AG04449 (cell line): ENCODE measurements around the gene BCAR3.

Experiments used
- CTCF ChIA-PET: fragments of 350-600 bp; formaldehyde crosslinking; extraction: SDS; loops from one replicate; lab custom pipeline; 2021; ENCODE audit warnings: antibody characterized with exemption; lab: Yijun Ruan, JAX
- POLR2A ChIA-PET: fragments of 400-600, 350-600 bp; formaldehyde crosslinking; extraction: SDS; loops from one replicate; lab custom pipeline; 2020; ENCODE audit warnings: antibody characterized with exemption, inconsistent platforms; lab: Yijun Ruan, JAX
- DNase-seq: peaks from one replicate; pipeline ENCODE4 v3.0.0-alpha.2; 2010; ENCODE audit warnings: low read depth, low spot score
- H3K4me3 ChIP-seq: 2 replicates; pipeline ENCODE4 v1.5.1; 2011; ENCODE audit warnings: low read depth, mild to moderate bottlenecking, control low read depth, low read length
- CTCF ChIP-seq: IDR thresholded peaks from one replicate; pipeline ENCODE4 v1.5.1; 2011; ENCODE audit warnings: mild to moderate bottlenecking, moderate library complexity, low read length, control low read depth, inconsistent platforms; ENCODE audit not compliant: insufficient read depth; ENCODE audit errors: missing control alignments

BCAR3 gene

GRCh38 chr1:93581917-93582850 is 99.5 kb downstream of the BCAR3 start:
- ChIA-PET POLR2A (no interaction called here), CTCF (interaction anchor here (0.8 to 2.6 kb wide), 8 partner anchors 10 to 262 kb away, joined by 3 to 13 read pairs (median 3); no protein-coding TSS in a partner anchor)
- no peak for TF ChIP-seq CTCF
- DNase-seq = no peak
- no peak overlapping the region for H3K4me3 ChIP-seq

GRCh38 chr1:93579891-93580290 is 101.7 kb downstream of the BCAR3 start:
- CTCF ChIA-PET = interaction anchor here (0.6 to 2.6 kb wide), 9 partner anchors 8 to 275 kb away, joined by 3 to 13 read pairs (median 4); no protein-coding TSS in a partner anchor

DNA sequence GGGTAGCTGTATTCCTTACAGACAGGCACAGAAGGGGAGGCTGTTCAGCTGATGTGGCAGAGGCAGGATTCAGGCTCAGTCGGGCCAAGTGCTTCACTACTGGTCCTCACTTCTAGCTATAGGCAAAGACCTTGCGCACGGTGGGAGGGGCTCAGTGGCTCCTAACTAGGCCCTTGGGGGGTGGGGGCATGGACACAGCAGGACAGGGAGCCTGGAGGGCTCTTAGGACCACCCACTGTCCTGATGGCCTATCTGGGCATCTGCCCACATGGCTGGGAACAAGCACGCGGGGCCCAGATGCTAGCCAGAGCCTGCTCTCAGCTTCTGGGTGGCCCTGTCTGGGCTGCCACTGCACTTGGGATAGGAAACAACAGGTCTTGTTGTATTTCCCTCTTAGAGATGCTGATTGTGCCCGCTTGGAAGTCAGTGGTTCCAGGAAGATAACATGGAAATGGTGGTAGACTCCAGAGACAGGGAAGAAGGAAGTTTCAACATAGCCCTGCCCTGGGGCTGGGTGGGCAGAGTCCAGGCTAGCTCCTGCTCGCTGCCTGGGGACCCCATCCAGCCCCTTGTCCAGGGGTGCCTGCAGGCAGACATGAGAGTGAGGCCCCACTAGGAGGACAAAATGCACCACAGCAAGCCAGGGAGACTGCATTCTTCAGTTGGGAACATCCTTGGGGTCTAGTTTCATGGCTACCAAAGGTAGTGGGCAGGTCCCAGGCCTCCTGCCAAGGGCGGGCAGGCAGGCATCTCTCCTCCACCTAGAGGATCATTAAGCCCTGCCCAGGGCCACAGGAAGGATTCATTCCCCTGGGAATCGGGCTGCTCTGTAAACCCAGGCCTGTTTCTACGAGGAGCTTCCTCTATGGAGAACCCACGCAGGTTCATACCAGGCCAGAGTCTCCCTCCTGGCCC is 102.5 kb downstream of the BCAR3 start:
- ChIA-PET CTCF (interaction anchor here (0.7 to 2.6 kb wide), 8 partner anchors 9 to 265 kb away, joined by 3 to 13 read pairs (median 6); no protein-coding TSS in a partner anchor), POLR2A (interaction anchor here (1.1 kb wide), 1 partner anchor 36 kb away, joined by 3 read pairs; no protein-coding TSS in a partner anchor)
- H3K4me3 ChIP-seq = no peak overlapping the region
- no peak for DNase-seq
- no peak for TF ChIP-seq CTCF

More at GRCh38 chr1:93579891-93580290, 101.7 kb downstream of the BCAR3 start:
- no peak for TF ChIP-seq CTCF
- peak; percentile 64 for DNase-seq
- POLR2A ChIA-PET = interaction anchor here (1.1 kb wide), 1 partner anchor 35 kb away, joined by 3 read pairs; no protein-coding TSS in a partner anchor
- H3K4me3 ChIP-seq = no peak overlapping the region

GRCh38 chr1:93578433-93578830 is 103.2 kb downstream of the BCAR3 start:
- CTCF ChIA-PET = interaction anchor here (1.2 to 1.4 kb wide), 2 partner anchors 235 to 265 kb away, joined by 5 to 6 read pairs; no protein-coding TSS in a partner anchor
- POLR2A ChIA-PET = no interaction called here
- no peak for DNase-seq
- H3K4me3 ChIP-seq = no peak overlapping the region
- no peak for TF ChIP-seq CTCF

DNA sequence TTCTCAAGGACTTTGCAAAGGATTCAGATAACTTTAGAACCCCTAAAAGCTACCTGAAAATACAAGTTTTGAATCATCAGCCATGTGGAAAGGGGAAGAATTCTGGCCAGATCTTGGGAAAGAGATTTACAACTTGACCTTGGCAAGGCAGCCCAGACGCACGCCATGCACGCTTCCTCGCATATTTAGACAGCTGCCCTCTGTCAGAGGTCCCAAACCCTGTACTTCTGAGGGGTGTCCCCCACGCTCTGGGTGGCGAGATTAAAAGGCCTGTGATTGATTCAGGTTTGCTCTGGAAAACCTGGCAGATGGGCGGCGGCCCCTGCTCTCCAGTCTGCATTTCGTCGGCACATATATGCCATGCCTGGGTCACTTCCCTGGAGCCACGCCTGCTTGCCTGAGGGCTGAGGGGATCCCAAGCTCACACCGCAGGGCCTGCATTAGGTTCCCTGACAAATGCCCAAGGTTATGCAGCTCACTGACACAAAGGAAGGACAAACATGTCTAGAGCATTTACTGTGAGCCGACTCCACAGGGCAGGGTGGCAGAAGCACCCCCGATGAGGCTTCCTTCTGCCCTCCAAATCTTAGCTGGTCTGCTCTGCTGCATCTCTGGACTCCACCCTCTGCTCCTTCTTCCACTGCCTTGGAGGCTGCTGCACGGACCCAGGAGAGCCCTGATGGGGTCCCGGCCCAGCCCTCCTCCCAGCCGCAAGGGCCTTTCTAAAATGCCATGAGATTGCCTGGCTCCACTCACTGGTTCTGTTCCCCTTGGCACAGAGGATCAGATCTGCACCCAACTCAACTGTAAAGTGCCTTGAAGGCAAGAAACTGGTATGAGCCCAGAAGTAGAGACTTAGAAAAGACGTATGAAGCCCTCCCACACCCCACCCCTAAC is 103.9 kb downstream of the BCAR3 start:
- POLR2A ChIA-PET = no interaction called here
- no peak for TF ChIP-seq CTCF
- H3K4me3 ChIP-seq = no peak overlapping the region
- no peak for DNase-seq
- CTCF ChIA-PET = interaction anchor here (1.0 to 1.4 kb wide), 3 partner anchors 10 to 266 kb away, joined by 3 to 6 read pairs (median 5); no protein-coding TSS in a partner anchor
